ENCODE results near the gene TBC1D23. TPM values are rescaled to one million over a fixed set of nuclear protein-coding genes. Genes with fewer than 3 reads are reported as not detected.

Gene TBC1D23
- total RNA-seq, 1 donor from 2014 or later: 35.3 TPM

GRCh38 chr3:100361897-100362296 lies 101.1 kb downstream of the TBC1D23 start:
- no peak for DNase-seq (ENCODE audit: extremely low spot score, unreplicated experiment)
- Mint-ChIP-seq H3K9me3 (ENCODE audit: unreplicated experiment) (peaks cover 6% of the 10 kb centered on the region), H3K36me3 (ENCODE audit: unreplicated experiment) (peaks cover 64% of the 10 kb centered on the region), H3K4me1 (ENCODE audit: unreplicated experiment) (no peaks in the 10 kb centered on the region), H3K27ac (ENCODE audit: unreplicated experiment) (no peak overlapping the region), H3K4me3 (ENCODE audit: unreplicated experiment) (no peak overlapping the region), H3K27me3 (ENCODE audit: unreplicated experiment) (no peaks in the 10 kb centered on the region)
- TF ChIP-seq CTCF (IDR thresholded peaks at IDR 0.05): no peak

- H3K36me3 Mint-ChIP-seq (ENCODE audit: unreplicated experiment): peaks cover 75% of the 10 kb centered on the region
- H3K27ac Mint-ChIP-seq (ENCODE audit: unreplicated experiment): no peak overlapping the region
- H3K9me3 Mint-ChIP-seq (ENCODE audit: unreplicated experiment): peaks cover 6% of the 10 kb centered on the region
- no peak overlapping the region for H3K4me3 Mint-ChIP-seq (ENCODE audit: unreplicated experiment)
- no peak for DNase-seq (ENCODE audit: extremely low spot score, unreplicated experiment)
- H3K27me3 Mint-ChIP-seq (ENCODE audit: unreplicated experiment): no peaks in the 10 kb centered on the region
- TF ChIP-seq CTCF (IDR thresholded peaks at IDR 0.05): no peak
- no peaks in the 10 kb centered on the region for H3K4me1 Mint-ChIP-seq (ENCODE audit: unreplicated experiment)
Observed at GRCh38 chr3:100364421-100364820, 103.6 kb downstream of the TBC1D23 start.

- TF ChIP-seq CTCF (IDR thresholded peaks at IDR 0.05): no peak
- Mint-ChIP-seq H3K27me3 (ENCODE audit: unreplicated experiment) (no peaks in the 10 kb centered on the region), H3K36me3 (ENCODE audit: unreplicated experiment) (peaks cover 67% of the 10 kb centered on the region), H3K4me1 (ENCODE audit: unreplicated experiment) (no peaks in the 10 kb centered on the region), H3K27ac (ENCODE audit: unreplicated experiment) (no peak overlapping the region), H3K9me3 (ENCODE audit: unreplicated experiment) (peaks cover 6% of the 10 kb centered on the region), H3K4me3 (ENCODE audit: unreplicated experiment) (no peak overlapping the region)
- no peak for DNase-seq (ENCODE audit: extremely low spot score, unreplicated experiment)
Observed at GRCh38 chr3:100366424-100366823, 105.6 kb downstream of the TBC1D23 start.

- DNase-seq (ENCODE audit: extremely low spot score, unreplicated experiment): no peak
- H3K4me1 Mint-ChIP-seq (ENCODE audit: unreplicated experiment): no peaks in the 10 kb centered on the region
- no peak overlapping the region for H3K27ac Mint-ChIP-seq (ENCODE audit: unreplicated experiment)
- H3K4me3 Mint-ChIP-seq (ENCODE audit: unreplicated experiment): no peak overlapping the region
- H3K27me3 Mint-ChIP-seq (ENCODE audit: unreplicated experiment): no peaks in the 10 kb centered on the region
- no peak for TF ChIP-seq CTCF (IDR thresholded peaks at IDR 0.05)
- H3K9me3 Mint-ChIP-seq (ENCODE audit: unreplicated experiment): no peaks in the 10 kb centered on the region
- H3K36me3 Mint-ChIP-seq (ENCODE audit: unreplicated experiment): peaks cover 64% of the 10 kb centered on the region
Observed at GRCh38 chr3:100368441-100368840, 107.6 kb downstream of the TBC1D23 start.

GRCh38 chr3:100370756-100371155 lies 110.0 kb downstream of the TBC1D23 start:
- Mint-ChIP-seq H3K9me3 (ENCODE audit: unreplicated experiment) (no peaks in the 10 kb centered on the region), H3K36me3 (ENCODE audit: unreplicated experiment) (peaks cover 53% of the 10 kb centered on the region), H3K27me3 (ENCODE audit: unreplicated experiment) (no peaks in the 10 kb centered on the region)

More at GRCh38 chr3:100370756-100371155, 110.0 kb downstream of the TBC1D23 start:
- Mint-ChIP-seq H3K4me1 (ENCODE audit: unreplicated experiment) (no peaks in the 10 kb centered on the region), H3K4me3 (ENCODE audit: unreplicated experiment) (no peak overlapping the region), H3K27ac (ENCODE audit: unreplicated experiment) (no peak overlapping the region)
- DNase-seq (ENCODE audit: extremely low spot score, unreplicated experiment): no peak
- TF ChIP-seq CTCF (IDR thresholded peaks at IDR 0.05): no peak

All from osteocyte (in vitro differentiated cells).